H1 (cell line): Measurements from ENCODE around the gene ZNF121. TPM values are rescaled to one million over a fixed set of nuclear protein-coding genes. Genes with fewer than 3 reads are reported as not detected.

Source experiments
- CTCF ChIA-PET: fragments of 300-600 bp; sonication (Branson Sonifier 250); formaldehyde crosslinking; loops from one replicate; lab custom pipeline; 2021; ENCODE audit not compliant: partially characterized antibody; lab: Charles Lee
- POLR2A ChIA-PET: fragments of 300-600 bp; sonication (Branson Sonifier 250); formaldehyde crosslinking; loops from one replicate; lab custom pipeline; 2021; ENCODE audit warnings: inconsistent platforms; ENCODE audit not compliant: partially characterized antibody; lab: Charles Lee
- DNase-seq, 2 experiments: peaks; one replicate each; pipeline versions ENCODE4 v3.0.0 to v3.0.0-alpha.2; 2010 to 2022; ENCODE audit warnings: low spot score in 2 of 2, low read depth in 1 of 2, mixed read lengths in 1 of 2
- FAIRE-seq: peaks from 2 replicates; lab custom pipeline; 2011; peaks lifted over from hg19 to GRCh38; lab: Jason Lieb, UNC
- H2AFZ ChIP-seq: 2 replicates; pipeline ENCODE4 v1.8.1; 2012; ENCODE audit warnings: low read length, inconsistent platforms
- H2AK5ac ChIP-seq: 2 replicates; pipeline ENCODE4 v1.6.1; 2013; ENCODE audit warnings: low read depth, low read length
- H2BK120ac ChIP-seq: replicated peaks from 2 replicates; pipeline ENCODE3; 2013; ENCODE audit warnings: low read depth, low read length, inconsistent platforms
- H2BK12ac ChIP-seq: 2 replicates; pipeline ENCODE4 v1.6.1; 2013; ENCODE audit warnings: low read depth, low read length
- H2BK15ac ChIP-seq: 2 replicates; pipeline ENCODE4 v1.6.1; 2013; ENCODE audit warnings: low read length
- H2BK20ac ChIP-seq: 2 replicates; pipeline ENCODE4 v1.6.1; 2013; ENCODE audit warnings: low read length
- H2BK5ac ChIP-seq: 2 replicates; pipeline ENCODE4 v1.6.1; 2013; ENCODE audit warnings: low read depth, low read length
- H3K14ac ChIP-seq: 2 replicates; pipeline ENCODE4 v1.6.1; 2013; ENCODE audit warnings: inconsistent platforms; ENCODE audit not compliant: insufficient read length
- H3K18ac ChIP-seq: 2 replicates; pipeline ENCODE4 v1.6.1; 2013; ENCODE audit warnings: low read length; ENCODE audit errors: extremely low read depth
- H3K23ac ChIP-seq: 2 replicates; pipeline ENCODE4 v1.6.1; 2013; ENCODE audit warnings: inconsistent platforms; ENCODE audit not compliant: insufficient read length
- H3K23me2 ChIP-seq: 2 replicates; pipeline ENCODE4 v1.6.1; 2013; ENCODE audit warnings: low read depth, low read length
- H3K27ac ChIP-seq: 2 replicates; pipeline ENCODE4 v1.6.1; 2011; ENCODE audit warnings: low read depth, low read length, inconsistent platforms
- H3K27me3 ChIP-seq, 4 experiments: replicated peaks in 1 of 4; 1 replicate in 1 of 4; 2 replicates in 3 of 4; pipeline versions ENCODE4 v1.6.1 to v1.8.1; 2011 to 2013; ENCODE audit warnings: low read length in 3 of 4, mild to moderate bottlenecking in 3 of 4, inconsistent platforms in 2 of 4, mixed read lengths in 2 of 4, moderate library complexity in 1 of 4; ENCODE audit not compliant: control insufficient read depth in 3 of 4, insufficient read depth in 3 of 4; ENCODE audit errors: extremely low read depth in 1 of 4
- H3K36me3 ChIP-seq, 4 experiments: 2 replicates each; pipeline versions ENCODE4 v1.6.1 to v1.8.1; 2011 to 2013; ENCODE audit warnings: mild to moderate bottlenecking in 4 of 4, low read length in 3 of 4, moderate library complexity in 2 of 4, control low read depth in 1 of 4, inconsistent platforms in 1 of 4; ENCODE audit not compliant: insufficient read depth in 4 of 4, control insufficient read depth in 2 of 4
- H3K4ac ChIP-seq: replicated peaks from 2 replicates; pipeline ENCODE3; 2013; ENCODE audit warnings: low read length, low read depth, mixed read lengths, inconsistent platforms; ENCODE audit not compliant: insufficient read length
- H3K4me1 ChIP-seq, 4 experiments: replicated peaks in 1 of 4; 1 replicate in 1 of 4; 2 replicates in 3 of 4; pipeline versions ENCODE4 v1.6.1 to v1.8.1; 2011 to 2013; ENCODE audit warnings: low read length in 3 of 4, inconsistent platforms in 2 of 4, mixed read lengths in 1 of 4; ENCODE audit not compliant: insufficient read depth in 4 of 4, control insufficient read depth in 3 of 4
- H3K4me2 ChIP-seq, 2 experiments: 2 replicates each; pipeline versions ENCODE4 v1.6.1 to v1.8.1; 2011 to 2013; ENCODE audit warnings: low read depth in 2 of 2, low read length in 2 of 2, control low read depth in 1 of 2, inconsistent platforms in 1 of 2, mild to moderate bottlenecking in 1 of 2; ENCODE audit not compliant: insufficient read depth in 1 of 2
- H3K4me3 ChIP-seq, 4 experiments: fragments of 200-600, 300-600 bp in 1 of 4; sonication (generic), shearing (Covaris generic), sonication (Bioruptor Twin) in 1 of 4; 2 replicates each; pipeline versions ENCODE4 v1.5.1 to v1.8.1; 2011 to 2016; ENCODE audit warnings: low read length in 4 of 4, low read depth in 3 of 4, control low read depth in 2 of 4, inconsistent platforms in 2 of 4, mild to moderate bottlenecking in 2 of 4, mixed read lengths in 1 of 4, moderate library complexity in 1 of 4; ENCODE audit not compliant: insufficient read depth in 2 of 4; ENCODE audit errors: extremely low read depth in 1 of 4
- H3K56ac ChIP-seq: replicated peaks from 2 replicates; pipeline ENCODE3; 2013; ENCODE audit warnings: low read depth, mild to moderate bottlenecking, mixed read lengths, low read length, inconsistent platforms; ENCODE audit not compliant: insufficient read length
- H3K79me1 ChIP-seq: 2 replicates; pipeline ENCODE4 v1.6.1; 2013; ENCODE audit warnings: low read depth, low read length, control low read depth
- H3K79me2 ChIP-seq, 2 experiments: 2 replicates each; pipeline versions ENCODE4 v1.6.1 to v1.8.1; 2012 to 2013; ENCODE audit warnings: low read length in 2 of 2, mild to moderate bottlenecking in 2 of 2, inconsistent platforms in 1 of 2; ENCODE audit not compliant: insufficient read depth in 2 of 2, control insufficient read depth in 1 of 2
- H3K9ac ChIP-seq, 4 experiments: replicated peaks in 1 of 4; 1 replicate in 1 of 4; 2 replicates in 3 of 4; pipeline versions ENCODE4 v1.6.1 to v1.8.1; 2011 to 2013; ENCODE audit warnings: low read depth in 3 of 4, low read length in 3 of 4, control low read depth in 2 of 4, mild to moderate bottlenecking in 2 of 4, moderate library complexity in 2 of 4, inconsistent platforms in 1 of 4; ENCODE audit errors: extremely low read depth in 1 of 4
- H3K9me3 ChIP-seq, 2 experiments: 2 replicates each; pipeline versions ENCODE4 v1.6.1 to v1.8.1; 2012 to 2013; ENCODE audit warnings: mild to moderate bottlenecking in 2 of 2, moderate library complexity in 2 of 2, control low read depth in 1 of 2, inconsistent platforms in 1 of 2, low read depth in 1 of 2, low read length in 1 of 2, mixed read lengths in 1 of 2; ENCODE audit not compliant: insufficient read depth in 2 of 2
- H4K20me1 ChIP-seq, 2 experiments: replicated peaks in 1 of 2; 2 replicates each; pipeline versions ENCODE3 to v1.8.1; 2011 to 2013; ENCODE audit warnings: inconsistent platforms in 2 of 2, low read length in 2 of 2, mild to moderate bottlenecking in 1 of 2; ENCODE audit not compliant: insufficient read depth in 2 of 2, control insufficient read depth in 1 of 2
- H4K5ac ChIP-seq: 2 replicates; pipeline ENCODE4 v1.6.1; 2013; ENCODE audit warnings: low read length, low read depth, mixed read lengths, inconsistent platforms; ENCODE audit not compliant: insufficient read length
- H4K8ac ChIP-seq: 2 replicates; pipeline ENCODE4 v1.8.0; 2013; ENCODE audit warnings: mild to moderate bottlenecking, moderate library complexity, low read length, inconsistent platforms; ENCODE audit not compliant: insufficient read depth; ENCODE audit errors: extremely low read depth
- H4K91ac ChIP-seq: replicated peaks from 2 replicates; pipeline ENCODE3; 2013; ENCODE audit warnings: low read length, mixed read lengths, inconsistent platforms; ENCODE audit not compliant: insufficient read length
- CTBP2 ChIP-seq: IDR thresholded peaks from 2 replicates; pipeline ENCODE4 v1.7.0; 2011; ENCODE audit warnings: borderline replicate concordance, mild to moderate bottlenecking, moderate library complexity, mixed read lengths, low read length; ENCODE audit not compliant: insufficient read depth, insufficient read length
- JUN ChIP-seq: IDR thresholded peaks from 2 replicates; pipeline ENCODE4 v1.6.1; 2011; ENCODE audit warnings: low read depth, mild to moderate bottlenecking, improper control_type of control experiment, low read length
- POLR2A ChIP-seq, 2 experiments: IDR thresholded peaks; 1 replicate in 1 of 2; 2 replicates in 1 of 2; pipeline ENCODE4 v1.6.1; 2011; ENCODE audit warnings: low read depth in 2 of 2, low read length in 2 of 2, mild to moderate bottlenecking in 2 of 2; ENCODE audit errors: control extremely low read depth in 1 of 2
- POLR2AphosphoS5 ChIP-seq: IDR thresholded peaks from 2 replicates; pipeline ENCODE4 v1.6.1; 2011; ENCODE audit warnings: low read depth, low read length
- RFX5 ChIP-seq: IDR thresholded peaks from 2 replicates; pipeline ENCODE4 v1.6.1; 2011; ENCODE audit warnings: low read depth, low read length, improper control_type of control experiment, borderline replicate concordance
- RNF2 ChIP-seq: fragments of 200-900, 300-1000 bp; sonication (generic); IDR thresholded peaks from 2 replicates; pipeline ENCODE4 v1.7.1; 2016; ENCODE audit warnings: borderline replicate concordance, low read depth, mild to moderate bottlenecking, antibody characterized with exemption, low read length; ENCODE audit not compliant: poor library complexity, severe bottlenecking; ENCODE audit errors: missing control alignments
- WGBS, 2 experiments: shearing (Covaris generic) in 1 of 2; methylation state at CpG; one replicate each; pipeline versions ENCODE4 v1.1.6 to v1.1.7; 2013 to 2015; ENCODE audit warnings: low lambda C conversion rate in 2 of 2, mixed read lengths in 2 of 2, inconsistent platforms in 1 of 2, low coverage in 1 of 2, missing lambda C conversion rate in 1 of 2; ENCODE audit not compliant: insufficient replicate concordance in 2 of 2, insufficient coverage in 1 of 2, insufficient read length in 1 of 2; ENCODE audit errors: extremely low coverage in 1 of 2, missing lambda C conversion rate in 1 of 2; 5-methylcytosine and 5-hydroxymethylcytosine counted together
- polyA plus RNA-seq, 7 experiments: library from polyadenylated mRNA; depleted of rRNA in 3 of 7; stranded (reverse) in 5 of 7; unstranded in 2 of 7; fragments of >200 nt in 5 of 7; fragments of 200-250 nt in 2 of 7; gene quantifications; 1 replicate in 5 of 7; 2 replicates in 1 of 7; 4 replicates in 1 of 7; pipeline versions ENCODE4 v1.2.1 to v1.2.3, GENCODE V29; 2011 to 2013; ENCODE audit warnings: missing spikeins in 2 of 7, mixed read lengths in 2 of 7
- total RNA-seq: library from RNA; stranded (reverse); fragmentation: NEBNext Ultra II Directional; extraction: Animal tissue kit (Norgen Biotek cat#: 25700); gene quantifications from 2 replicates; pipeline ENCODE4 v1.2.1, GENCODE V29; 2021
- TF ChIP-seq, protein P1 (sequence below): IDR thresholded peaks from 2 replicates; pipeline ENCODE4 v1.6.1; 2011; ENCODE audit warnings: low read depth, mild to moderate bottlenecking, low read length; ENCODE audit not compliant: insufficient read depth

ZNF121 gene
- total and polyA plus RNA-seq, 2 of the 8 experiments (the other 6 are each of a cell fraction or from before 2014, with no cell fraction given) = 22.2 to 220 TPM

DNA sequence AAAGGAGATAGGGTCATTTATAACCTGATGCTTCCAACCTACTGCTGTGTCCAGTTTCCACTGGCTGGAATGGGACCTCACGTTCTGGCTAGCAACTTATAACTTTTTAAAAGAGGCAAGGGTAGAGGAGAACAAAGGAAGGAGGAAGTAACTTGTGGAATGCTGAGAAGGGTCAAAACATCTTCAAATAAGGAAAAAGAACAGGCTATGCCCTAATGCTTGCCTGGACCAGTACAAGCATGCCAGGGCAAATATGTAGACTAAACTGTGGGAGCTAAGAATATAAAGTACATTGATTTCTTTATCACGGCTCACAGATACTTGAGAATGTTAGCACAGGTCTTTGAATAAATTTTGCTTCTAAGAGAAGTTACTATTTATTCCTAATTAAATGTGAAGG is 38.2 kb upstream of the ZNF121 start:
- Histone ChIP-seq H3K4me1 (peaks cover 0 to 5% (median 3%) of the 10 kb centered on the region in 4 experiments; a peak in 3 of 7 replicates), H2AFZ (no peak overlapping the region), H3K4ac (no peak overlapping the region), H3K79me2 (peaks cover 8 to 31% of the 10 kb centered on the region in 2 experiments), H3K9me3 (no peaks in the 10 kb centered on the region), H3K27ac (no peak overlapping the region), H3K4me2 (peak overlapping the region; percentile 18 to 74), H4K5ac (no peak overlapping the region), H2BK12ac (0 out of 2 replicates have a peak overlapping the region, but pooled peaks have one; percentile 39), H2AK5ac (peak overlapping the region; percentile 82; the same call in 1 of the 2 replicates)
- CTCF ChIA-PET = interaction anchor here (0.9 to 2.1 kb wide), 6 partner anchors 22 to 417 kb away, joined by 3 to 6 read pairs (median 3); no protein-coding TSS in a partner anchor
- no peak for DNase-seq
- WGBS, 2 experiments = 78% methylated on average over 2 of the region's 2 CpGs; no CpG with 5 or more reads in 1 of the 2 experiments
- TF ChIP-seq, protein P1, sequence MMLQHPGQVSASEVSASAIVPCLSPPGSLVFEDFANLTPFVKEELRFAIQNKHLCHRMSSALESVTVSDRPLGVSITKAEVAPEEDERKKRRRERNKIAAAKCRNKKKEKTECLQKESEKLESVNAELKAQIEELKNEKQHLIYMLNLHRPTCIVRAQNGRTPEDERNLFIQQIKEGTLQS = no peak
- TF ChIP-seq JUN (no peak), RFX5 (no peak), POLR2AphosphoS5 (peak; percentile 52; the same call in 1 of the 2 replicates), CTBP2 (no peak), RNF2 (no peak), POLR2A (IDR thresholded peaks at IDR 0.05; ENCODE audit: control extremely low read depth in 1 of 2, low read depth in 2 of 2, low read length in 2 of 2) (no peak)
- TF ChIP-seq, all 59 proteins: peak for 1
- no peak overlapping the region for H3K14ac ChIP-seq
- peak overlapping the region in 1 of 4 experiments; percentile 43; a peak in 2 of 7 replicates for H3K9ac ChIP-seq
- no peak overlapping the region for H4K8ac ChIP-seq
- no peak overlapping the region for H4K91ac ChIP-seq
- no peak overlapping the region for H3K56ac ChIP-seq
- H3K18ac ChIP-seq = no peak overlapping the region; the same call in 1 of the 2 replicates
- H3K23me2 ChIP-seq = peaks cover 4% of the 10 kb centered on the region
- no peak overlapping the region for H2BK5ac ChIP-seq
- H2BK20ac ChIP-seq = peak overlapping the region; percentile 80; the same call in 1 of the 2 replicates
- peaks cover 8 to 20% (median 14%) of the 10 kb centered on the region in 4 experiments; a peak in 6 of 8 replicates for H3K36me3 ChIP-seq
- H3K27me3 ChIP-seq = no peaks in the 10 kb centered on the region
- H3K23ac ChIP-seq = no peak overlapping the region
- no peak overlapping the region for H2BK15ac ChIP-seq
- H4K20me1 ChIP-seq = no peaks in the 10 kb centered on the region
- H3K4me3 ChIP-seq = peak overlapping the region in 2 of 4 experiments; percentile 18 to 44; a peak in 2 of 8 replicates
- POLR2A ChIA-PET = interaction anchor here (0.6 to 2.5 kb wide), 16 partner anchors 10 to 174 kb away, joined by 3 to 19 read pairs (median 5); partner anchors contain the start of genes ZNF121 and ZNF846
- no peaks in the 10 kb centered on the region for H3K79me1 ChIP-seq
- FAIRE-seq = no peak
- H2BK120ac ChIP-seq = no peak overlapping the region
